IMR-90 (cell line): ENCODE data around the gene PTPN3. TPM values are rescaled to one million over a fixed set of nuclear protein-coding genes. Genes with fewer than 3 reads are reported as not detected.

Experiments used
- ATAC-seq: fragments of 200-7000 bp; cut with Tn5 transposase; 2 replicates; pipeline ENCODE4 v1.9.1; 2020; ENCODE audit warnings: low read depth, mild to moderate bottlenecking, moderate library complexity
- BruUV-seq: library from RNA; stranded (reverse); fragments of 400-500 nt; replicated peaks from 2 replicates; lab custom pipeline; 2021; lab: Mats Ljungman, UMichigan
- CTCF ChIA-PET: fragments of 300-600 bp; formaldehyde crosslinking; extraction: SDS; loops from one replicate; lab custom pipeline; 2021; ENCODE audit warnings: antibody characterized with exemption; lab: Yijun Ruan, JAX
- POLR2A ChIA-PET: fragments of 300-600 bp; sonication (Branson Sonifier 250); formaldehyde crosslinking; loops from one replicate; lab custom pipeline; 2022; ENCODE audit warnings: antibody characterized with exemption; ENCODE audit not compliant: unreplicated experiment; lab: Charles Lee
- DNase-seq: peaks from one replicate; pipeline ENCODE4 v3.0.0; 2013
- H2AFZ ChIP-seq: replicated peaks from 2 replicates; pipeline ENCODE3; 2013; ENCODE audit warnings: low read length, mild to moderate bottlenecking; ENCODE audit not compliant: poor library complexity
- H2AK5ac ChIP-seq: 2 replicates; pipeline ENCODE4 v1.6.1; 2013; ENCODE audit warnings: low read depth, low read length, inconsistent platforms
- H2AK9ac ChIP-seq: replicated peaks from 2 replicates; pipeline ENCODE3; 2013; ENCODE audit warnings: mild to moderate bottlenecking, low read depth, low read length, moderate library complexity; ENCODE audit not compliant: poor library complexity
- H2BK120ac ChIP-seq: 2 replicates; pipeline ENCODE4 v1.6.1; 2013; ENCODE audit warnings: low read depth, low read length, inconsistent platforms
- H2BK15ac ChIP-seq: 3 replicates; pipeline ENCODE4 v1.6.1; 2013; ENCODE audit warnings: low read depth, low read length, inconsistent platforms
- H2BK20ac ChIP-seq: 2 replicates; pipeline ENCODE4 v1.6.1; 2013; ENCODE audit warnings: low read depth, mild to moderate bottlenecking, inconsistent platforms, low read length, moderate library complexity
- H2BK5ac ChIP-seq: 2 replicates; pipeline ENCODE4 v1.6.1; 2013; ENCODE audit warnings: mild to moderate bottlenecking, low read depth, low read length, inconsistent platforms; ENCODE audit not compliant: poor library complexity, severe bottlenecking
- H3K14ac ChIP-seq: replicated peaks from 2 replicates; pipeline ENCODE4 v1.6.1; 2013; ENCODE audit warnings: low read depth, low read length, inconsistent platforms
- H3K18ac ChIP-seq: 2 replicates; pipeline ENCODE4 v1.6.1; 2013; ENCODE audit warnings: low read depth, low read length, control low read depth
- H3K23ac ChIP-seq: 2 replicates; pipeline ENCODE4 v1.6.1; 2013; ENCODE audit warnings: low read depth, low read length, inconsistent platforms
- H3K27ac ChIP-seq: 2 replicates; pipeline ENCODE4 v1.5.1; 2013; ENCODE audit warnings: mild to moderate bottlenecking, control low read depth, low read length; ENCODE audit not compliant: insufficient read depth
- H3K27me3 ChIP-seq: 2 replicates; pipeline ENCODE4 v1.6.1; 2013; ENCODE audit warnings: low read length; ENCODE audit not compliant: control insufficient read depth, insufficient read depth
- H3K36me3 ChIP-seq: 2 replicates; pipeline ENCODE4 v1.6.1; 2013; ENCODE audit warnings: low read length, mixed read lengths; ENCODE audit not compliant: control insufficient read depth, insufficient read depth
- H3K4ac ChIP-seq: 2 replicates; pipeline ENCODE4 v1.6.1; 2013; ENCODE audit warnings: low read depth, low read length, inconsistent platforms
- H3K4me1 ChIP-seq: 2 replicates; pipeline ENCODE4 v1.6.1; 2013; ENCODE audit warnings: low read length, mixed read lengths; ENCODE audit not compliant: control insufficient read depth, insufficient read depth
- H3K4me2 ChIP-seq: 2 replicates; pipeline ENCODE4 v1.6.1; 2013; ENCODE audit warnings: low read depth, mild to moderate bottlenecking, control low read depth, low read length, moderate library complexity
- H3K4me3 ChIP-seq: 2 replicates; pipeline ENCODE4 v1.5.1; 2013; ENCODE audit warnings: low read depth, mild to moderate bottlenecking, control low read depth, low read length, moderate library complexity; ENCODE audit not compliant: insufficient read depth
- H3K56ac ChIP-seq: 2 replicates; pipeline ENCODE4 v1.6.1; 2013; ENCODE audit warnings: low read length, inconsistent platforms; ENCODE audit not compliant: insufficient read depth; ENCODE audit errors: extremely low read depth
- H3K79me1 ChIP-seq, 2 experiments: 2 replicates each; pipeline ENCODE4 v1.6.1; 2013; ENCODE audit warnings: low read length in 2 of 2, inconsistent platforms in 1 of 2, low read depth in 1 of 2
- H3K9ac ChIP-seq: 2 replicates; pipeline ENCODE4 v1.6.1; 2013; ENCODE audit warnings: low read depth, low read length, control low read depth
- H3K9me1 ChIP-seq: 2 replicates; pipeline ENCODE4 v1.6.1; 2013; ENCODE audit warnings: low read length, inconsistent platforms; ENCODE audit not compliant: insufficient read depth
- H3K9me3 ChIP-seq: 2 replicates; pipeline ENCODE4 v1.6.1; 2013; ENCODE audit warnings: low read length; ENCODE audit not compliant: control insufficient read depth, insufficient read depth
- H4K20me1 ChIP-seq: 2 replicates; pipeline ENCODE4 v1.6.1; 2013; ENCODE audit warnings: low read length, inconsistent platforms; ENCODE audit not compliant: insufficient read depth
- H4K5ac ChIP-seq: 2 replicates; pipeline ENCODE4 v1.6.1; 2013; ENCODE audit warnings: mild to moderate bottlenecking, low read depth, low read length, control low read depth
- H4K8ac ChIP-seq, 2 experiments: 2 replicates each; pipeline ENCODE4 v1.6.1; 2013; ENCODE audit warnings: low read depth in 2 of 2, low read length in 2 of 2, control low read depth in 1 of 2, inconsistent platforms in 1 of 2
- H4K91ac ChIP-seq: 2 replicates; pipeline ENCODE4 v1.6.1; 2013; ENCODE audit warnings: low read depth, low read length, inconsistent platforms; ENCODE audit not compliant: insufficient read depth
- BHLHE40 ChIP-seq: fragments of 150-350 bp; IDR thresholded peaks from 2 replicates; pipeline ENCODE4 v1.6.1; 2016; ENCODE audit warnings: mild to moderate bottlenecking, low read depth, low read length
- CEBPB ChIP-seq: IDR thresholded peaks from 2 replicates; pipeline ENCODE4 v1.6.1; 2012; ENCODE audit warnings: low read depth, low read length, improper control_type of control experiment
- RCOR1 ChIP-seq: IDR thresholded peaks from 2 replicates; pipeline ENCODE4 v1.6.1; 2012; ENCODE audit warnings: mild to moderate bottlenecking, low read length, improper control_type of control experiment; ENCODE audit not compliant: insufficient replicate concordance
- WGBS, 2 experiments: methylation state at CpG; one replicate each; pipeline versions ENCODE4 v1.1.5 to v1.1.7; 2013; ENCODE audit warnings: missing lambda C conversion rate in 2 of 2; ENCODE audit not compliant: insufficient read length in 1 of 2; ENCODE audit errors: extremely low coverage in 2 of 2; 5-methylcytosine and 5-hydroxymethylcytosine counted together
- dilution Hi-C: fragments of 300-500 bp; cut with HindIII; formaldehyde crosslinking; loops from one replicate; pipeline ENCODE4 v1.14.3; 2018; ENCODE audit warnings: low sequenced_read_pairs; ENCODE audit not compliant: unreplicated experiment
- in situ Hi-C: fragments of 300-500 bp; cut with MboI; formaldehyde crosslinking; loops from 3 replicates; pipeline ENCODE4 v1.14.3; 2019; ENCODE audit warnings: low sequenced_read_pairs, inconsistent platforms, mixed read lengths
- intact Hi-C: fragments of 100-400 bp; cut with micrococcal nuclease; formaldehyde crosslinking; loops from 2 replicates; pipeline ENCODE4 v1.10.0; 2022
- polyA plus RNA-seq, 3 experiments: library from polyadenylated mRNA; depleted of rRNA; stranded (reverse); fragments of >200 nt; gene quantifications; 2 replicates each; pipeline ENCODE4 v1.2.3, GENCODE V29; 2012; ENCODE audit warnings: low replicate concordance in 1 of 3
- total RNA-seq: library from RNA; depleted of rRNA; stranded (reverse); fragments of >200 nt; gene quantifications from 2 replicates; pipeline ENCODE4 v1.2.3, GENCODE V29; 2012

PTPN3 gene
- total and polyA plus RNA-seq, 2 of the 4 experiments (the other 2 are of a cell fraction): 0.72 to 0.89 TPM

- Histone ChIP-seq H3K56ac (no peak overlapping the region), H3K9me1 (no peaks in the 10 kb centered on the region), H2BK120ac (no peak overlapping the region), H3K4ac (no peak overlapping the region), H3K4me1 (no peaks in the 10 kb centered on the region), H3K27me3 (peaks cover 6% of the 10 kb centered on the region), H4K91ac (no peak overlapping the region), H3K79me1 (no peaks in the 10 kb centered on the region), H3K14ac (no peak overlapping the region), H2AFZ (no peak overlapping the region), H3K9me3 (0 out of 2 replicates have a peak, but pooled peaks cover 6% of the 10 kb centered on the region), H2BK20ac (no peak overlapping the region), H2BK5ac (no peak overlapping the region), H2AK5ac (no peak overlapping the region), H4K5ac (no peak overlapping the region), H2AK9ac (no peak overlapping the region), H3K18ac (no peak overlapping the region), H4K8ac (no peak overlapping the region), H3K9ac (no peak overlapping the region), H3K36me3 (no peaks in the 10 kb centered on the region), H3K23ac (no peak overlapping the region), H3K4me2 (no peak overlapping the region), H4K20me1 (no peaks in the 10 kb centered on the region), H3K4me3 (no peak overlapping the region), H2BK15ac (no peak overlapping the region), H3K27ac (no peak overlapping the region)
- intact Hi-C loops (no loop called here), dilution Hi-C loops (no loop called here), in situ Hi-C loops (no loop called here)
- CTCF ChIA-PET: no interaction called here
- no peak for TF ChIP-seq RCOR1
- TF ChIP-seq BHLHE40: no peak
- TF ChIP-seq CEBPB: no peak
- BruUV-seq: no TSS peak
- ATAC-seq (no peak), DNase-seq (no peak)
- POLR2A ChIA-PET: no interaction called here
- no CpG with 5 or more reads among the region's 4 CpGs for WGBS, 2 experiments
Observed at GRCh38 chr9:109542922-109543321, 44.8 kb upstream of the PTPN3 start.
